HL-60 (cell line): ENCODE measurements around the gene HTR3B.
"Not testable (repeated sequence)": the region's sequence is repeated elsewhere in the genome, so short reads cannot be mapped to it uniquely, and the experiment has no call there.

Source experiments
- DNase-seq, 2 experiments: peaks; one replicate each; pipeline ENCODE4 v3.0.0-alpha.2; 2010 to 2020; ENCODE audit warnings: low read depth in 1 of 2, low spot score in 1 of 2
- H3K27ac ChIP-seq: fragments of 250-450 bp; sonication (Bioruptor Pico); replicated peaks from 2 replicates; pipeline ENCODE4 v1.5.1; 2020; ENCODE audit warnings: mild to moderate bottlenecking, moderate library complexity
- H3K27me3 ChIP-seq: fragments of 250-450 bp; sonication (Bioruptor Pico); 2 replicates; pipeline ENCODE4 v1.5.1; 2021; ENCODE audit warnings: mild to moderate bottlenecking, moderate library complexity; ENCODE audit not compliant: insufficient read depth, poor library complexity, severe bottlenecking
- H3K4me3 ChIP-seq: replicated peaks from 2 replicates; pipeline ENCODE4 v1.5.1; 2011; ENCODE audit warnings: mild to moderate bottlenecking, control low read depth, low read length; ENCODE audit not compliant: insufficient read depth
- CTCF ChIP-seq: IDR thresholded peaks from one replicate; pipeline ENCODE4 v1.5.1; 2011; ENCODE audit warnings: low read length, control low read depth, inconsistent platforms; ENCODE audit not compliant: insufficient read depth
- GABPA ChIP-seq: IDR thresholded peaks from 2 replicates; pipeline ENCODE4 v1.6.1; 2012; ENCODE audit warnings: low read depth
- POLR2AphosphoS5 ChIP-seq: IDR thresholded peaks from 2 replicates; pipeline ENCODE4 v1.6.1; 2012; ENCODE audit warnings: low read depth
- SPI1 ChIP-seq: IDR thresholded peaks from 2 replicates; pipeline ENCODE4 v1.6.1; 2012; ENCODE audit warnings: low read depth, mild to moderate bottlenecking, borderline replicate concordance
- TF ChIP-seq, protein P1 (sequence below): IDR thresholded peaks from 2 replicates; pipeline ENCODE4 v1.6.1; 2012; ENCODE audit warnings: low read depth; ENCODE audit not compliant: insufficient replicate concordance

HTR3B gene

GRCh38 chr11:113907681-113908080 lies 3.1 kb downstream of the HTR3B start:
- no peak overlapping the region for H3K4me3 ChIP-seq
- H3K27ac ChIP-seq, result no peak overlapping the region
- DNase-seq, result no peak
- no peaks in the 10 kb centered on the region for H3K27me3 ChIP-seq
- TF ChIP-seq CTCF (no peak), GABPA (no peak), SPI1 (no peak), POLR2AphosphoS5 (no peak)
- TF ChIP-seq, protein P1, sequence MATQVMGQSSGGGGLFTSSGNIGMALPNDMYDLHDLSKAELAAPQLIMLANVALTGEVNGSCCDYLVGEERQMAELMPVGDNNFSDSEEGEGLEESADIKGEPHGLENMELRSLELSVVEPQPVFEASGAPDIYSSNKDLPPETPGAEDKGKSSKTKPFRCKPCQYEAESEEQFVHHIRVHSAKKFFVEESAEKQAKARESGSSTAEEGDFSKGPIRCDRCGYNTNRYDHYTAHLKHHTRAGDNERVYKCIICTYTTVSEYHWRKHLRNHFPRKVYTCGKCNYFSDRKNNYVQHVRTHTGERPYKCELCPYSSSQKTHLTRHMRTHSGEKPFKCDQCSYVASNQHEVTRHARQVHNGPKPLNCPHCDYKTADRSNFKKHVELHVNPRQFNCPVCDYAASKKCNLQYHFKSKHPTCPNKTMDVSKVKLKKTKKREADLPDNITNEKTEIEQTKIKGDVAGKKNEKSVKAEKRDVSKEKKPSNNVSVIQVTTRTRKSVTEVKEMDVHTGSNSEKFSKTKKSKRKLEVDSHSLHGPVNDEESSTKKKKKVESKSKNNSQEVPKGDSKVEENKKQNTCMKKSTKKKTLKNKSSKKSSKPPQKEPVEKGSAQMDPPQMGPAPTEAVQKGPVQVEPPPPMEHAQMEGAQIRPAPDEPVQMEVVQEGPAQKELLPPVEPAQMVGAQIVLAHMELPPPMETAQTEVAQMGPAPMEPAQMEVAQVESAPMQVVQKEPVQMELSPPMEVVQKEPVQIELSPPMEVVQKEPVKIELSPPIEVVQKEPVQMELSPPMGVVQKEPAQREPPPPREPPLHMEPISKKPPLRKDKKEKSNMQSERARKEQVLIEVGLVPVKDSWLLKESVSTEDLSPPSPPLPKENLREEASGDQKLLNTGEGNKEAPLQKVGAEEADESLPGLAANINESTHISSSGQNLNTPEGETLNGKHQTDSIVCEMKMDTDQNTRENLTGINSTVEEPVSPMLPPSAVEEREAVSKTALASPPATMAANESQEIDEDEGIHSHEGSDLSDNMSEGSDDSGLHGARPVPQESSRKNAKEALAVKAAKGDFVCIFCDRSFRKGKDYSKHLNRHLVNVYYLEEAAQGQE, result no peak

- TF ChIP-seq SPI1 (no peak), CTCF (no peak), POLR2AphosphoS5 (no peak), GABPA (no peak)
- TF ChIP-seq, protein P1, result no peak
- no peak overlapping the region for H3K27ac ChIP-seq
- H3K4me3 ChIP-seq, result no peak overlapping the region
- no peaks in the 10 kb centered on the region for H3K27me3 ChIP-seq
- DNase-seq, result no peak
Measured at GRCh38 chr11:113908098-113908497, 3.5 kb downstream of the HTR3B start.

- not testable (repeated sequence) for H3K27me3 ChIP-seq, H3K4me3 ChIP-seq, H3K27ac ChIP-seq
Measured at GRCh38 chr11:113911491-113911890, 6.9 kb downstream of the HTR3B start.

DNA sequence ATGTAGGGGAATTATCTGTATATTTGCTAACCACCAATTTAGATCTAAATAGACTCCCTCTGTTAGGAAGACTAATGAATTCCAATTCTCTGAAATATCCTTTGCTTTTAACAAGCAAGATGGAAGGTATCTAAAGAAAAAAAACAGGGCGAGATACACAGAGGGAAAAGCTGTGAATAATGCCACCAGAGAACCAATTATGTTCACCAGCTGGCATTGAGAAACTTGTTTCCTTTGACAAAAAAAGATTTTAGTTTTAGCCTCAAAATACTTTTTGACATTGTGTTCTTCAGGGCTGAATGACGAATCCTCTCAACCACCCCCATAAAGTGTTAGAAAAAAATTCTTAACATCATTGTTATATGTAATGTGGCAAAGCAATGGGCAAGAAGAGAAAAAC lies 19.0 kb downstream of the HTR3B start:
- Histone ChIP-seq H3K27me3 (no peaks in the 10 kb centered on the region), H3K4me3 (no peak overlapping the region), H3K27ac (no peak overlapping the region)
- no peak for DNase-seq
- TF ChIP-seq SPI1 (no peak), POLR2AphosphoS5 (no peak), CTCF (no peak), GABPA (no peak)
- TF ChIP-seq, protein P1, result no peak

More at GRCh38 chr11:113911491-113911890, 6.9 kb downstream of the HTR3B start:
- DNase-seq, result not testable (repeated sequence)
